Mammary epithelial cell (primary cell): ENCODE data around the gene COPS7A.

ENCODE experiments used
- EZH2 ChIP-seq: IDR thresholded peaks from 2 replicates; pipeline ENCODE4 v1.6.1; 2012; ENCODE audit warnings: low read length, inconsistent platforms, borderline replicate concordance
- TF ChIP-seq, protein P1 (sequence below), 2 donors: IDR thresholded peaks in 1 of 2; conservative IDR thresholded peaks in 1 of 2; 2 replicates each; pipeline ENCODE4 v1.5.1; 2011 to 2012; ENCODE audit warnings: inconsistent platforms in 2 of 2, low read length in 2 of 2, mild to moderate bottlenecking in 2 of 2, control low read depth in 1 of 2, low read depth in 1 of 2; ENCODE audit not compliant: insufficient read depth in 1 of 2; ENCODE audit errors: extremely low read depth in 1 of 2

DNA sequence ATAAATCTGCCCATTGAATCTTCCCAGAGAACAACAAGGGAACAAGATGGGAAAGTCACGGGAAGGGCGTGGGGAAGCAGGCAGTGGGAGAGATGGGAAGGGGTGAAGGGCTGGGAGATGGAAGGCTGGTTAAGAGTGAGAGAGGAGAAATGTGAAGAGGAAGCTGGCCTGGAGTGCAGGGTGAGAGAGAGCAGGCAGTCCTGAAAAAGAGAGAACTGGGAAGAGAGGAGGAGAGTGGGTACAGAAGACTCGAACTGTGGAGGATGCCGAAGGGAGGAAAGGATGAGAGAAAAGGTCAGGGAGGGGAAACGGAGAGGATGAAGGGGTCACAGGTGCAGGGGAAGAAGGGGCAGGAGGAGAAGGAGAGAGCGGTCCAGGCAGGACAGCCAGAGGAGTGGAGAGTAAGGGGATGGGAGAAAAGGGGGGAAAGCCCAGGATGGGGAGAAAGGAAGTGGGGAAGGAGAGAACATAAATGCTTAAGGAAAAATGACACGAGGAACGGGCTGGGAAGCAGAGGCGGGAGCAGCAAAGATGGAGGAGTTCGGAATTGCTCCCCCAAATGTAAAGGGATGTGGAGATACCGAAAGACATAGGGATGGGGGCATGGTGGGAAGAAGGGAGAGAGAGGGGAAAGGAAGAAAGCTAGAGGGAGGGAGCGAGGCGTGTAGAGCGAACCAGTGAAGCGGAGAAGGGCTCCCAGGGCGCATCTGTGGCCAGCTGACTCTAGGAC, 24.4 kb upstream of the COPS7A start:
- TF ChIP-seq EZH2: peak; percentile 33
- TF ChIP-seq, protein P1, sequence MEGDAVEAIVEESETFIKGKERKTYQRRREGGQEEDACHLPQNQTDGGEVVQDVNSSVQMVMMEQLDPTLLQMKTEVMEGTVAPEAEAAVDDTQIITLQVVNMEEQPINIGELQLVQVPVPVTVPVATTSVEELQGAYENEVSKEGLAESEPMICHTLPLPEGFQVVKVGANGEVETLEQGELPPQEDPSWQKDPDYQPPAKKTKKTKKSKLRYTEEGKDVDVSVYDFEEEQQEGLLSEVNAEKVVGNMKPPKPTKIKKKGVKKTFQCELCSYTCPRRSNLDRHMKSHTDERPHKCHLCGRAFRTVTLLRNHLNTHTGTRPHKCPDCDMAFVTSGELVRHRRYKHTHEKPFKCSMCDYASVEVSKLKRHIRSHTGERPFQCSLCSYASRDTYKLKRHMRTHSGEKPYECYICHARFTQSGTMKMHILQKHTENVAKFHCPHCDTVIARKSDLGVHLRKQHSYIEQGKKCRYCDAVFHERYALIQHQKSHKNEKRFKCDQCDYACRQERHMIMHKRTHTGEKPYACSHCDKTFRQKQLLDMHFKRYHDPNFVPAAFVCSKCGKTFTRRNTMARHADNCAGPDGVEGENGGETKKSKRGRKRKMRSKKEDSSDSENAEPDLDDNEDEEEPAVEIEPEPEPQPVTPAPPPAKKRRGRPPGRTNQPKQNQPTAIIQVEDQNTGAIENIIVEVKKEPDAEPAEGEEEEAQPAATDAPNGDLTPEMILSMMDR (conservative IDR thresholded peaks at IDR 0.05 in 1 of 2, IDR thresholded peaks at IDR 0.05 in 1 of 2; ENCODE audit: extremely low read depth in 1 of 2, insufficient read depth in 1 of 2, low read depth in 1 of 2, low read length in 2 of 2): no peak
